BJ (cell line): ENCODE data around the gene NGDN. TPM values are rescaled to one million over a fixed set of nuclear protein-coding genes. Genes with fewer than 3 reads are reported as not detected.

ENCODE experiments used
- CTCF ChIA-PET: fragments of 350-600 bp; formaldehyde crosslinking; extraction: SDS; loops from one replicate; lab custom pipeline; 2021; ENCODE audit warnings: antibody characterized with exemption, inconsistent platforms; lab: Yijun Ruan, JAX
- POLR2A ChIA-PET: fragments of 300-600 bp; sonication (Branson Sonifier 250); formaldehyde crosslinking; extraction: SDS; loops from one replicate; lab custom pipeline; 2021; ENCODE audit warnings: antibody characterized with exemption; lab: Charles Lee
- DNase-seq: peaks from one replicate; pipeline ENCODE4 v3.0.0-alpha.2; 2011; ENCODE audit warnings: low read depth
- H3K27me3 ChIP-seq: 2 replicates; pipeline ENCODE4 v1.6.0; 2011; ENCODE audit warnings: low read length; ENCODE audit not compliant: control insufficient read depth, insufficient read depth
- H3K36me3 ChIP-seq: 2 replicates; pipeline ENCODE4 v1.5.1; 2011; ENCODE audit warnings: low read length; ENCODE audit not compliant: control insufficient read depth, insufficient read depth
- H3K4me3 ChIP-seq: 2 replicates; pipeline ENCODE4 v1.5.1; 2011; ENCODE audit warnings: low read depth, mild to moderate bottlenecking, control low read depth, low read length
- CTCF ChIP-seq: IDR thresholded peaks from 2 replicates; pipeline ENCODE4 v1.5.1; 2011; ENCODE audit warnings: low read depth, mild to moderate bottlenecking, control low read depth, inconsistent platforms, low read length, moderate library complexity; ENCODE audit not compliant: insufficient read depth
- polyA plus RNA-seq: library from polyadenylated mRNA; depleted of rRNA; stranded (reverse); fragments of >200 nt; gene quantifications from 2 replicates; pipeline ENCODE4 v1.2.3, GENCODE V29; 2011; rRNA removed

The NGDN gene
- polyA plus RNA-seq, 1 experiment: 34.5 TPM

GRCh38 chr14:23525611-23526010 is 56.1 kb downstream of the NGDN start:
- Histone ChIP-seq H3K36me3 (peaks cover 1% of the 10 kb centered on the region; the same call in 1 of the 2 replicates), H3K27me3 (no peaks in the 10 kb centered on the region), H3K4me3 (no peak overlapping the region)
- no peak for DNase-seq
- CTCF ChIA-PET: interaction anchor here (0.7 kb wide), 1 partner anchor 33 kb away, joined by 3 read pairs; no protein-coding TSS in a partner anchor
- POLR2A ChIA-PET: no interaction called here
- no peak for TF ChIP-seq CTCF

Other genes starting within 250 kb of the NGDN start
- not detected in 2 replicates for gene RNF212B, start 231.8 kb upstream of the NGDN start, polyA plus RNA-seq
- 11.9 and 16.0 TPM in 2 replicates for gene HOMEZ, start 183.6 kb upstream of the NGDN start, polyA plus RNA-seq
- 2.5 and 2.8 TPM in 2 replicates for gene PPP1R3E, start 166.8 kb upstream of the NGDN start, polyA plus RNA-seq
- 26.5 and 27.9 TPM in 2 replicates for gene BCL2L2, start 162.9 kb upstream of the NGDN start, polyA plus RNA-seq
- 119 and 143 TPM in 2 replicates for gene PABPN1, start 148.2 kb upstream of the NGDN start, polyA plus RNA-seq
- gene SLC22A17, start 116.8 kb upstream of the NGDN start, polyA plus RNA-seq: 9.0 and 14.0 TPM in 2 replicates
- gene EFS, start 104.5 kb upstream of the NGDN start, polyA plus RNA-seq: 1.5 and 2.7 TPM in 2 replicates
- not detected in 2 replicates for gene IL25, start 96.9 kb upstream of the NGDN start, polyA plus RNA-seq
- gene CMTM5, start 92.7 kb upstream of the NGDN start, polyA plus RNA-seq: not detected in 2 replicates
- not detected in 2 replicates for gene MYH6, start 61.4 kb upstream of the NGDN start, polyA plus RNA-seq
- gene MYH7, start 34.0 kb upstream of the NGDN start, polyA plus RNA-seq: not detected in 2 replicates
- gene ZFHX2, start 82.1 kb downstream of the NGDN start, polyA plus RNA-seq: 0.28 and 0.32 TPM in 2 replicates
- 8.1 and 14.2 TPM in 2 replicates for gene THTPA, start 86.6 kb downstream of the NGDN start, polyA plus RNA-seq
- 33.3 and 54.5 TPM in 2 replicates for gene AP1G2, start 98.1 kb downstream of the NGDN start, polyA plus RNA-seq
- not detected in 2 replicates for gene JPH4, start 109.1 kb downstream of the NGDN start, polyA plus RNA-seq
- 0.13 and 0.16 TPM in 2 replicates for gene DHRS2, start 166.7 kb downstream of the NGDN start, polyA plus RNA-seq